ENCODE measurements around the gene SPON1.
"Not testable (repeated sequence)": the region's sequence is repeated elsewhere in the genome, so short reads cannot be mapped to it uniquely, and the experiment has no call there.

Gene SPON1

DNA sequence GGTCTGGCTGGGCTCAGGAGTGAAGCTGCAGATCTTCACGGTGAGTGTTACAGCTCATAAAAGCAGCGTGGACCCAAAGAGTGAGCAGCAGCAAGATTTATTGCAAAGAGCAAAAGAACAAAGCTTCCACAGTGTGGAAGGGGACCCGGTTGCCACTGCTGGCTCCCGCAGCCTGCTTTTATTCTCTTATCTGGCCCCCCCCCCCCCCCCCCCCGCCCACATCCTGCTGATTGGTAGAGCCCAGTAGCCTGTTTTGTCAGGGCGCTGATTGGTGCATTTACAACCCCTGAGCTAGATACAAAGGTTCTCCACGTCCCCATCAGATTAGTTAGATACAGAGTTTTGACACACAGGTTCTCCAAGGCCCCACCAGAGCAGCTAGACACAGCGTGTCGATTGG is 128.1 kb downstream of the SPON1 start:
- not testable (repeated sequence) for DNase-seq

DNA sequence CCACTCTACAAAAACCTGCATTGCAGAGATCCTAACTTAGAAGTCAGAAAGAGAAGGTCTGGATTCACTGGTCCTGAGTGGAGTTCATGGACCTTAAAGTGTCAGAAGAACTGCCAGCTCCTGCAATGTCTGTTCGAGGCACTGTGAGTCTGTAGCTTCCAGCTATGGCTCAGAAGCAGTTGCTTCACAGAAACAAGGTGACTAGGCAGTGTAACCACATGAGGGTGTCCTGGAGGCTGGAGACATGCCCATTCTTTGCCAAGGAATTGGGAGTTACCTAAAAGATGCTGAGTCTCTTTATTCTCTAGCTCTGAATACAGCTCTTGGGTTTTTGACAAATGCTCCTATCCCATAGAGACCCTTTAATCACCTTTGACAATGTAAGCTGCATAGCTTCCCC is 130.5 kb downstream of the SPON1 start:
- no peak for DNase-seq

DNA sequence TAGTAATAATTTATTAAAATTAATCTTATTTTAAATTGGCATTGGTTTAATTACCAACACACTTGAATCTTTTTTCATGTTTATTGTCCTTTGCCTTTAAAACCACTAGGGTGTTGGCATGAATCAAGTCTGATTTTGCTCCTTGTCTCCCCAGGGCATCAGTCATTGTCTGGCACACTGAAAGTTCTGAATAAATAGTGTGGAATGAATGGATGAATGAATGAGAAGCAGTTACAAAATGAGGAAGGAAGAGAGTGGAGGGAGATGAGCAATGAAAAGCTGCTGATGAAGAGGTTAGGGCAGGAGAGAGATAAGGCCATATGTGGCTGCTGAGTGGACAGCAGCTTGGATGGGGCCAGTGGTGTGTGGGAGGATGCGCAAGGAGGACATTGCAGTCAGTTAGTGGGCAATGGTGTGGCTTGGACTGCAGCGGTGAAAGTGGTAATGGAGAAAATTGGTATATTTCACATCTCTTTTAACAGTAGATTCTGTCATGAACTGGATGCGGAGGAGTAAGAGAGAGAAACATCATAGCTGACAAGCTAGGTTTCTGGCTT is 132.0 kb downstream of the SPON1 start:
- DNase-seq: no peak

DNA sequence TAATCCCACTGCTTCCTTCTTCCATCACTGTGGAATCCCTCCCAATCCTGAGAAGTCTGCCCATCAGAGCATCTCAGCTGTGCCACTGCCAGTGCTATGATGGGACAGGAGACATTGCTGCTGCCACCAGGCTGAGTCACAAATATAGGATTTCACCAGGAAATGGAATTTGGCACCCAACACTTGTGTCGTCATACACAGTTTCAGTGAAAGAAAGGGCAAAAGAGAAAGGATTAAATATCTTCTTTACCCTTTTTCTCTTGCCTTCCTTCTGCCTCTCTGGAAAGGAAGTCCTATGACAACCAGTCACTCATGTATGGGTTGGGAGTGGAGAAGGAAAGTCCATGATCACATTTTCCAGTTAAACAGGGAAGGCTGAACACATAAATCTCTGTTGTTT is 133.4 kb downstream of the SPON1 start:
- DNase-seq: no peak

DNA sequence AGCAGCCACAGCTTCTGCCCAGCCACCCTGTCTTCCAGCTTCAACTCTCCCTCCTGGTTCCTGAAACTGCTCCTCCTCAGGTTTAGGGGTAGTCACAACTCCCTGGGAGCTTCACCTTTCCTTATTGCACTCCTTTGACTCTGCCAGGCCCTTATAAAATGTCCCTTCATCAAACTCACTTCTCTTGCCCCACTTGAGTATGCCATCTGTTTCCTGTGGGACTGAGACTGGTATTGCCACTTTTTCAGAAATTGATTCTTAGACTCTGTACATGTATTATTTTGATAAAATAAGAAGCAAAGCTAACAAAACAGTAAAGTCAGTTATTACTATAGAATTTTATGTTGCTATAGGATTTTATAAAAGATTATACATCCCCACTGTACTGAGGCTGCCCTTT is 134.1 kb downstream of the SPON1 start:
- no peak for DNase-seq

DNA sequence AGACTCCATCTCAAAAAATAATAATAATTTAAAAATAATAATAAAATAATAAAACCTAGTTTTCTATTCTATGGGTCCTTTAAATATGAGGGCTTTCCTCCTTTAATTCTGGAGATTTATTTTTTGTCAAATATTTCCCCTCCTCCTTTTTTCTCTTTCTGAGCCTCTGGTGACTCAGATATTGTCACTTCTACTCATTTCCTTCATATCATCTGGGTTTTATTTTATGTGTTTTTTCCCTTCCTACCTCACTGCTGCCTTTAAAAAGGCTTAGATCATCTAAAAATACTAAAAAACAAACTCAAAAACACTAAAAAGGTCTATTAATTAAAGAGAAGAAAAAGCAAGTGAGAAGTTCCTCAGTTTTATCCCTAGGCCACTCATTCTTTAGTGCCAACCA is 138.9 kb downstream of the SPON1 start:
- no peak for DNase-seq

DNA sequence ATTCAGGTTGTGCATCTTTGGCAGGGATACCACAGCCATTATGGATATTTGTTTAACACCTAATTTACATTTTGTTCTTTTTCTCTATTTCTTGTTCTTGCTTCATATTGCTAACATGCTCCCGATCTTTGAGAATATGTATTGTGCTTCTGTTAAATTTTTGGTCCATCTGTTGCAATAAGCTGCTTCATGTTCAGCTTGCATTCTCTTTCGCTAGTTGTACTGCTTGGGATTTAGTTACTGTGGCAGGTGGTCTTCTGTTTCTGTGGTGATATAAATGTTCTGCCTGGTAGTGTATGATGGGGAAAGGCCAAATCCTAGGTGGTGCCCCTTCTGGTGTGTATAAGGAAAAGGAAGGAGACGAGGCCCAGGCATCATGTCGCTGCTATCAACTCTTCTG is 140.2 kb downstream of the SPON1 start:
- no peak for DNase-seq

DNA sequence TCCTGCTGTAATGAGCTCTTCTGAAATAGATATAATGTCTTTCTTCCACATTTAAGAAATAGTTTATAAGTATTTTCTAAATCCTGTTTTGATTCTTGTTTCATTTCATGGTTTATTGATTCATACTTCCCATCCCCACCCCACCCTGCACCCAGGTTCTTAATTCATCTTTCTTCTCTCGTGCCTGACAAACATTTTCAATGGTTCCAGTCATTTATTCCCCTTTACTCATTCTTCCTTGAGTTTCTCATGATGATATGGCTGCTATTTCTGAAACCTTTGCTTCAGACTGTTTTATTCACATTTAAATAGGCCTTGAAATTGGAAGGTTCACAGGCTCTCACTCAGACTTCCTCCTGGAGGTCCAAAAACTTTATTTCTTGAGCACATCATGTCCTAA is 142.9 kb downstream of the SPON1 start:
- no peak for DNase-seq

DNA sequence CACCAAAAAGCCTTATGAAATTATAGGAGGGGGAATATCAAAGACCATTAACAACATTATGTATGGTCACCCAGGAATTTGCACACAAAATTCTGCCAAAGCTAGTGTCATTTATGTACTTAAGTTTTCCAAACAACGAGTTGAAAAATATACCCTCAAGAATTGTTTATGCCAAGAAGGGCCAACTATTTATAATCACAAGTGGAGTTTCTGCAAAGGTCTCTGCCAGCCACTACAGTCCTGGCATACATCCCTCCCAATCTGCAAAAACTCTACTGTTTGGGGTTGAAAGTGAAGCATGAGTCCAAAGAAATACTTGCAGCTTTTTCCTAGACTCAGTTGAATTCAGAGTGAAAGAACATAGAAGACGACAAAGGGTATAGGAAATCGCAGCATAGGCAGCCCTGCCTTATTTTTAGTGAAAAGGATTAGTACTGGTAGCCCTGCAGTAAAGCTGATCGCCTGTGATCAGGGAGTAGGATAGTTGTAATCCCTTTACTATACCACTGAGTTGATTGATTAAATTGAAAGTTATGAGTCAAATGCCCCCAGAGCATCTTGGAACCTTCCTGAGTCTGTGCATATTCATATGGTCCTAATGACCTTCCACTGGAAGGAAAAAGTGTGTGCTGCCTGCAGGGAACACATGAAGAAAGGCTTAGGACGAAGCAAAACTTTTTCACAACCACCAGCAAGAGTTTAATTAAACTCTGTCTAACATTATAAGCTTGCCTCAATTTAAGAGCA is 144.0 kb downstream of the SPON1 start:
- no peak for DNase-seq

DNA sequence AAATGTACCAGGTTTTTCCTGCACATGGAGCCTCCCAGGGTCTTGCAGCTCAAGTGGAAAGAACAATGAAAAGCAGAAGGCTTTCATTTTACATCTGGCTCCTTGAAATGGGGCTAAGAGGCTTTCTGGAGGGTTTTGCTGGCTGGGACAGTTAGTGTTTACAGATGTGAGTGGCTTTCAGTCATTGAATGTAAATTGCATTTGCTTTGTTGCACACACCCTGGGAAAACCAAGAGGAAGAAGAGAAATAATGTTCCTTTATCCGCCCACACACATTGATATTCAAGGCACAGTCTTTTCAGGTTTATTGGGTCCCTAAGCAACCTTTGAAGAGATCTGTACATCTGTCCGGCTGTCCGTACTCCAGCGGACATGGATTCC is 144.5 kb downstream of the SPON1 start:
- DNase-seq: no peak

DNA sequence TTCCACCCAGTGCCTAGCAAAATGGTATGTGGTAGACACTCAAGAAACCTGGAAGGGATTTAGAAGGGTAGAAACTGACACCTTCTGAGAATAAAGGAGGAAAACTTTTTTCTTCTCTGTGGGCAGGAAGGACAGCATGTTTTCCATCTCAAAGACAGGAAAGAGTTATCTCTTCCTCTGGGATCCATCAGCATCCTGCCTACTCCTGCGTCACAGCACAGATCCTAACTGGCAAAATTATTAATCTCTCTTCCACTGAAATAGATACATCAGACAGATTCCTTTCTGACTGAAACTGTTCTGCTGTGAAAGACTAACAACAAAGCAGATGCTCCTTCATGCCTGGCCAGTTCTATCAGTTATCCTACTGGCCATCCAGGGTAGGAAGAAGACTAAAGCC is 147.2 kb downstream of the SPON1 start:
- no peak for DNase-seq

DNA sequence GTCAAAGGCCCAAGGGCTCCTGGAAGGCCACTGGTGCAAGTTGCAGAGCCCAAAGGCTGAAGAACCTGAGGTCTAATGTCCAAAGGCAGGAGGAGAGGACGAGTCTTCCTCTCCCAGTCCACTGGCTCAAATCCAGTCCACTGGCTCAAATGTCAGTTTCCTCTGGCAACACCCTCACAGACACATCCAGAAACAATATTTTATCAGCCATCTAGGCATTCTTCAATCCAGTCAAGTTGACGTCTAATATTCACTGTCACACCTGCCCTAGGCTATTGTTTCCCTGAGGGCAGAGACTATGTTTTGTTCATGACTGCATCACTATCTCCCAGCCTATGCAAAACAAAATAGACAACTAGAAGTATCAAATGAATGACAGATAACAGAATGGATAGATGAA is 148.1 kb downstream of the SPON1 start:
- DNase-seq: no peak

DNA sequence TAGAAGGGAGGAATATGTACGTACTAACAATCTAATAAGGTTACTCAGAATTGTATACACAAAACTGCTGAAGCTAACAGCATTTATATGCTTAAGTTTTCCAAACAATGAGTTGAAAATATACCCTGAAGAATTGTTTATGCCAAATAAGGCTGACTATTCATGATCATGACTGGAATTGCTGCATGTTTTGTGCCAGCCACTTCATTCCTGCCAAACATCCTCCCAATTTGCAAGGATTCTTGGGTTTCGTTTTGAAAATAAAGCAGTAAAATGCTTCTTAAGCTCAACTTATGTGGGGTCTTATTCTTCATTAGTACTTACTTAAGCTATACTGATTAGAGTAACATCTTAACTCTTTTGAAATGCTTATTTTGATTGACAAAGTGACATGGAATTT is 149.0 kb downstream of the SPON1 start:
- no peak for DNase-seq

DNA sequence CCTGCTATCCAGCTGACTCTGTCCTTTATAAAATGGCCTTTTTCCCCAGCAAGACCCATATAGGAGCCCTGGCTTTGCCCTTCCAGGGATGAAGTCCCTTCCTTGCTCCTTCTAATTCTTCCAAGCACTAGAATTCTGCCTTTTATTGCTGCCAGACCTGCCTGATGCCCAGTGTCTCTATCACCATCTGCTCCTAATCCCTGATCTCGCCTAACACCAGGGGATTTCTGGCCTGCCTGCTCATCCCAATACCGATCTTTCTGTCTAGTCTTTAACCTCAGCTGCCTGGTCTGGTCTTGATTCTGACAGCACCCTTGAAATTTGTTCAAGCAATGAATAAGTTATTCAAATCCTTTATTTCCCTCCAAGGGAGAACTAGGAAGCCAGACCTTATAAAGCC is 150.2 kb downstream of the SPON1 start:
- no peak for DNase-seq

DNA sequence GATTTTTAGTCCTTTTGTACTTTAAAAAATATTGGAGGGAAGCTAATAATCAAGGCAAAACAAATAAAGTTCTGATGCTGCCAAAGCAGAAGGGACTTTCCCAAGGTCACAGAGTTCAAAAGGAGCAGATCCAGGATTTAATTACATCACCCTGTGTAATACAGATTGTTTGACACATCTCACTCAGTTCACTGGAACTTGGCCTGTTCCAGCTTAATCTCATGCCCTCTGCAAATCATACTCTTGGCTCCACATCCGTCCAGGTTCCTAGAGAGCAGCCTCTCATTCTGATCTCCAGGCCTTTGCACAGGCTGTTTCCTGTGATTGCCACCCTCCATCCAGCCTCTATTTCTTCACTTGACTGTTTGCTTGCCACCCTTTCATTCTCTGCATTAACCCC is 151.7 kb downstream of the SPON1 start:
- DNase-seq: no peak

DNA sequence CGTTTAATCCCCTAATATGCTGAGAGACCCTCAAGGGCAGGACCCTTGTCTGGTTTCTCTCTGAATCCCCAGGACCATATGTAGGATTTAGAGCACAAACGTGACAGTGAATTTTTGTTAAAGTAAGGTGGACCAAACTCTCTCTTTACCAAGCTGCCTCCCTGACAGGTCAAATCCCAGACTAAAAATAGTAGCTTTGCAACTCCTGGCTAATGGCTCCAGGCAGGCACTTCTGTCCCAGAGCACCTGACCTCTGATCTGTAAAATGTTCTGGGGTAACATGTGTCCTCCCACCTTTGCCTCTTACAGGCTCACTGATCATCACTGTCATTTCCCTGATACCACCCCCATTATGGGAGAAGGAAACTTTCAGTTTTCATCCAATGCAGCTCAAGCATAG is 152.3 kb downstream of the SPON1 start:
- no peak for DNase-seq

DNA sequence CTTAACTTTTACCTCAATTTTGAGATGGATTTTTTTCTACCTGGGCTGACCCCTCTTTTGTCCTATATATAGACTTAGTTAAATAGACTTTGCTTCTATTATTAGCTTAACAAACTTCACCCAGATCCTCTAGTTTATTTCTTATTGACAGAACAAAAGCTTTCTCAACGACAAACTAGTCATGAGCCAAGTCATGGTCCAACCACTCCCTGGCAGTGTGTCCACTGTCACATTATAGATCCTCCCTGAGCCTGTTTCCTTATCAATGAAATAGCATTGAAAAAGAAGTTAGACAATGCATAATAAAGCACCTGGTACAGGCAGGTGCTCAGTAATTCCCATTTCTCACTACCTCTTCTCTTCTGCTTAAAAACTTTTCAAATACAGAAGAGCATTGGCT is 155.1 kb downstream of the SPON1 start:
- no peak for DNase-seq

DNA sequence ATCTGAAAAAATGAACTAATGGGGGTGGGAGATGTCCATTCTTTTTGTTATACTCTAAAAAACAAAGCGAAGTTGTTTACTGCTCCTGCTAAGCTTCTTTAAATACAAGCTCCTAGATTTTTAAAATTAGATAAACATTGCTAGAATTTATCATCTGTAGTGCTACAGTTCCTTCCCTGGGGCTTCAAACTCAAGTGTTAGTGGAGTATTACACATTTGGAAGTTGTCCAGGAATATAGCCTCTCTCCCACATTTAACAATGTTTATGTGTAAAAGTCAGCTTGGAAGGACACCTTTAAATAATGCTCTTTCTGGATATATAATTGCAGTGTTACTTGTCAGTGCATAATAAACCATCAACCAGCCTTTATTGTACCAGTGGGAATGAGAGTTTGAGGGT is 155.5 kb downstream of the SPON1 start:
- DNase-seq: no peak

DNA sequence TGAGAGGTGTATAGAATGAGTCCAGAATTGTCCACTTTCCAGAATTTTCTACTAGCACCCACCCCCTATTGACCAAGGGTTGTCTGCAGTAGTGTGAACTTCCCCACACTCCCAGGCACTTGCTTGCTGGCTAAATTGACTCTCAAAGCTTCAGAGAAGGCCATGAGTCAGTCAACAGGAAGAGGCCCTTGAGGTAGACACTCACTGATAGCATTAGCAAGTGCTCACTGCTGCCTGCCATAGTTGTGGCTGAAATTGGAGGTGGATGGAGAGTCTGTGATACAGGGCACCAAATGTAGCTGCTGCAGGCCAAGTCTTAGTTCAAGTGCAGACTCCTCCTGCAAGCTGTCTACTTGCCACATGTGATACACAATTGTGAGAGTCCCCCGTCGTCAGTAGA is 156.8 kb downstream of the SPON1 start:
- no peak for DNase-seq

DNA sequence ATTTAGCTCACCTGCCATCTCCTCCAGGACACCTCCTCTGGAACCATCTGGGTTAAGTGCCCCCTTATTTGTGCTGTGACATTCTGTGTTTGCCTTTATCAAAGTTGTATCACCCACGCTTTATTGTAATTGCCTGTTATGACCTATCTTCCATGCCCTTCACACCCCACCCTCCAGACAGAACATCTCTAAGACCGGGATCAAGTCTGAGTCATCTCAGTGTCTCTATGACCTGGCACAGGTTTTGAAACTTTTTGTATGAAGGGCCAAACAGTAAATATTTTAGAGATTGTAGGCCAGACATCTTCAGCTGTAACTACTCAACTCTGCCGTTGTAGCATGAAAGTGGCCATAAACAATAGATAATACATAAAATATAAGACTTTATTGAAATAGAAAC is 161.8 kb downstream of the SPON1 start:
- DNase-seq: no peak

DNA sequence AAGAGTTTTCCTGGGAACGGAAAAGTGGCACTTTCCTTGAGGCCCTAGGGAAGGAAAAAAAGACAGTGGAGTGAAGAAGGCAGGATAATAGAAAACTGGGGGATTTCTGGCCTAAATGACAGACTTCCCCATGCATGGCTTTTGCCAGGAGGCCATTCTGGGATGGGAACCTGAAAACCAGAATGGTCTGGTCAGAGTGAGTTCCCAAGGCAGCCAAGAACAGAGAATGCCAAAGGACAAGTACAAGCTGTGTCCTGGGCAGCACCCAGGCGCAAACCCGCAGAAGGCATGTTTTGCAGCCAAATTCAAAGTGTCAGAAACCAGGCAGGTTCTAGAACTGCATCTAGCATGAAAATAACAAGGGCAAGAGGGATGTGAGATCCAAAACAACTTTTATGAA is 162.4 kb downstream of the SPON1 start:
- no peak for DNase-seq

DNA sequence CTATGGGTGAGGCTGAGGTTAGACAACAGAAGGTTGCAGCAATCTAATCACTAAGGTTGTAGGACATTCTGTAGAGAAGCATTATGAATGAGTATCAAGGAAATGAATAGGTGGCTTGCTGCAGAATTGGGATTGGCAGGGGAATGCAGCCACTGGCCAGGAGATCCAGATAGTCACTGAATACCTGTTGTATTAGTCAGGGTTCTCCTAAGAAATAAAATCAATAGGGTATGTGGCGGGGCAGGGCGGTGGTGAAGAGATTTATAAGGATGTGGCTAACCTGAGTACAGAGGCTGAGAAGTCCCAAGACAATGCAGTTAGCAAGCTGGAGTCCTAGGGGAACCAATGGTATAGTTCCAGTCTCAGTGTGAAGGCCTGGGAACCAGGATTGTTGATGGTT is 163.0 kb downstream of the SPON1 start:
- DNase-seq: no peak

DNA sequence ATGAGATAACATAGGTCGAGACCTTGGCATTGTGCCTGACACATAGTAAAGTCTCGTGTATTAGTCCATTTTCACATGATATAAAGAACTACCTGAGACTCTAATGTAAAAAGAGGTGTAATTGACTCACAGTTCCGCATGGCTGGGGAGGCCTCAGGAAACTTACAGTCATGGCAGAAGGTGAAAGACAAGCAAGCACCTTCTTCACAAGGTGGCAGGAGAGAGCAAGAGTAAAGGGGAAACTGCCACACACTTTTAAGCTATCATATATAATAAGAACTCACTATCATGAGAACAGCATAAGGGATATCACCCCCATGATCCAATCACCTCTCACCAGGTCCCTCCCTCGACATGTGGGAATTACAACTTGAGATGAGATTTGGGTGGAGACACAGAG is 165.2 kb downstream of the SPON1 start:
- DNase-seq: no peak

DNA sequence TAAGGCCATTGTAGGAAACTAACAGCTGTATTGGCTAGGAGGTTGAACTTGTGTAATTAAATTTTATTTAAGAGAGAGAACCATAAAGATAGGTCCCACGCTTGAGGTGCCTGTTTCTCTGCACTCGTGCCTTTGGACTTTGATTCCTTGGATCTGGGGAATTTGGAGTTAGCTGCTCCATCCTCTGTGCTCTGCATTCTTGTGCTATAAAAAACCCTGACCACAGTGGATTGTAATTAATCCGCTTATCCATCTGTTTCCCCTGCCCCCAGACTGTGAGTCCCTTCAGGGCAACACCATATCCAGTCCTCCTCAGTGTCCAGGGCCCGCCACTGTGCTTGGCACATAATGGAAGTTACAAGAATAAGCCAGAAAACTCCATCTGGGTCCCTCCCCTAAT is 169.8 kb downstream of the SPON1 start:
- no peak for DNase-seq

DNA sequence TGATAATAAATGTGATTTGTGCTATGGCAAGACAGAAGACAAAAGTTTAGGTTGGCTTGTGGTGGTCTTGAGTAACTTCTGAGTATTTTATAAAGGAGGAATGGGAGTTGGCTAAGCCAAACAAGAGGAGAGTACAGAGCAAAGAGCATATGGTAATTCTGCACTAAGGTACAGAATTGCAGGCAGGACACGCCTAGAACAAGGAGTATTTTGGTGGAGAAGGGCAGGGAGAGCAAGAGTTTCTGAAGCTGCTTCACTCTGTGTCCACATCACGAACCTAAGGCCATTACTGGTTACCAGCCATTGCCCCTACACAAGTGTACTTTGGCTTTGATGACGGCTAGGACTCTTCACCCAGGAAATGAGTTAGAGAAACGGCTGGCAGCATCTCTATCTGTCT is 170.9 kb downstream of the SPON1 start:
- DNase-seq: no peak
